OCI-LY7 (cell line): ENCODE data around the gene ERICH2.

Experiments
- CTCF ChIP-seq: fragments of 200-600 bp; sonication (generic); conservative IDR thresholded peaks from 2 replicates; pipeline ENCODE4 v1.5.1; 2014; ENCODE audit warnings: mild to moderate bottlenecking, antibody characterized with exemption, low read length, moderate library complexity, mixed read lengths
- EZH2phosphoT487 ChIP-seq: fragments of 200-600 bp; sonication (generic); IDR thresholded peaks from 2 replicates; pipeline ENCODE4 v1.6.1; 2018; ENCODE audit warnings: low read depth, borderline replicate concordance, mild to moderate bottlenecking, mixed run types, antibody characterized with exemption, low read length, moderate library complexity, mixed read lengths

GRCh38 chr2:170770606-170771420 lies 635 bp downstream of the ERICH2 start:
- TF ChIP-seq CTCF (no peak), EZH2phosphoT487 (no peak)
